ENCODE results near the gene KIN. TPM values are rescaled to one million over a fixed set of nuclear protein-coding genes. Genes with fewer than 3 reads are reported as not detected.
A peak's percentile ranks its signal among the peaks of the same experiment; 100 is the strongest.

Gene KIN
- total RNA-seq, 1 experiment from 2014 or later = 23.4 TPM

GRCh38 chr10:7817576-7817975 lies 29.8 kb upstream of the KIN start:
- Histone ChIP-seq H2BK5ac (ENCODE audit: insufficient read length, low read length) (no peak overlapping the region), H3K9me3 (ENCODE audit: control insufficient read depth, low read depth, low read length) (no peaks in the 10 kb centered on the region), H3K79me1 (ENCODE audit: insufficient read depth, low read depth, low read length, poor library complexity, severe bottlenecking) (no peaks in the 10 kb centered on the region), H3K4me2 (ENCODE audit: insufficient read depth, insufficient read length, low read length) (peak overlapping the region; percentile 67), H4K5ac (ENCODE audit: insufficient read length, low read depth, low read length) (no peak overlapping the region), H2BK20ac (ENCODE audit: low read depth, low read length, poor library complexity, severe bottlenecking) (no peak overlapping the region), H4K8ac (replicated peaks; ENCODE audit: insufficient read length, low read depth, low read length) (no peak overlapping the region), H2BK12ac (ENCODE audit: insufficient read length, low read depth, low read length) (no peak overlapping the region), H2BK15ac (ENCODE audit: low read depth, low read length) (no peak overlapping the region), H4K20me1 (ENCODE audit: control insufficient read depth, insufficient read depth, insufficient read length) (no peaks in the 10 kb centered on the region), H3K23me2 (ENCODE audit: insufficient read length, low read depth, low read length, poor library complexity, severe bottlenecking) (peaks cover 10% of the 10 kb centered on the region), H2BK120ac (ENCODE audit: low read depth, low read length, poor library complexity, severe bottlenecking) (no peak overlapping the region), H3K18ac (ENCODE audit: insufficient read length, low read depth, low read length) (no peak overlapping the region), H3K27me3 (ENCODE audit: insufficient read depth, low read length) (no peaks in the 10 kb centered on the region), H4K91ac (ENCODE audit: insufficient read length, low read depth, low read length) (no peak overlapping the region), H3K23ac (ENCODE audit: insufficient read length, low read depth, low read length) (no peak overlapping the region), H3K56ac (ENCODE audit: insufficient read length, low read depth, low read length) (no peak overlapping the region), H3K14ac (ENCODE audit: insufficient read depth, low read length) (no peak overlapping the region), H3K79me2 (ENCODE audit: insufficient read depth, low read length) (no peaks in the 10 kb centered on the region), H3K4me1 (ENCODE audit: insufficient read depth, low read length) (0 out of 2 replicates have a peak, but pooled peaks cover 2% of the 10 kb centered on the region), H3K4ac (ENCODE audit: low read depth, low read length) (no peak overlapping the region), H3T11ph (ENCODE audit: low read length) (no peak overlapping the region), H3K27ac (ENCODE audit: insufficient read length, low read depth, low read length) (no peak overlapping the region), H2AK5ac (ENCODE audit: insufficient read length, low read length) (no peak overlapping the region), H3K9ac (ENCODE audit: extremely low read depth, insufficient read length, low read length) (peak overlapping the region; percentile 37), H2AFZ (ENCODE audit: low read length) (no peak overlapping the region)
- peak overlapping the region; percentile 82 to 96 (median 95); a peak in 2 of 7 replicates for H3K27ac Mint-ChIP-seq
- peaks cover 0 to 3% (median 0%) of the 10 kb centered on the region in 3 experiments; a peak in 2 of 7 replicates for H3K36me3 Mint-ChIP-seq (ENCODE audit: insufficient read depth in 1 of 3, low read depth in 3 of 3)
- H3K9me3 Mint-ChIP-seq = peaks cover 0 to 2% of the 10 kb centered on the region in 2 experiments; a peak in 1 of 5 replicates
- DNase-seq = no peak
- no CpG with 5 or more reads among the region's 12 CpGs for WGBS (ENCODE audit: extremely low coverage, insufficient read length, low lambda C conversion rate)
- H3K4me1 Mint-ChIP-seq = peaks cover 21% of the 10 kb centered on the region in 2 experiments
- peaks cover 15% of the 10 kb centered on the region for H3K27me3 Mint-ChIP-seq (ENCODE audit: low read depth)
- peak overlapping the region; percentile 98 to 100 for H3K4me3 Mint-ChIP-seq
- TF ChIP-seq CTCF (conservative IDR thresholded peaks at IDR 0.05) = no peak
